ENCODE data around the gene FAM13A.

Gene FAM13A

GRCh38 chr4:88826771-88827170 lies 230.2 kb downstream of the FAM13A start:
- no peak for TF ChIP-seq EP300 (IDR thresholded peaks at IDR 0.05; ENCODE audit: borderline replicate concordance)
- TF ChIP-seq RAD21 (IDR thresholded peaks at IDR 0.05; ENCODE audit: low read depth) = no peak
- no peak for TF ChIP-seq ZBTB7A (IDR thresholded peaks at IDR 0.05; ENCODE audit: low read depth)
- TF ChIP-seq USF1 (IDR thresholded peaks at IDR 0.05) = no peak
- TF ChIP-seq CEBPB (IDR thresholded peaks at IDR 0.05) = no peak
- TF ChIP-seq NFIC (IDR thresholded peaks at IDR 0.05) = no peak
- no peak for TF ChIP-seq FOXM1 (IDR thresholded peaks at IDR 0.05; ENCODE audit: borderline replicate concordance, low read depth)
- TF ChIP-seq YY1 (IDR thresholded peaks at IDR 0.05; ENCODE audit: low read depth) = no peak
- TF ChIP-seq TEAD4 (IDR thresholded peaks at IDR 0.05) = no peak
- TF ChIP-seq TCF12 (IDR thresholded peaks at IDR 0.05; ENCODE audit: low read depth) = no peak
- TF ChIP-seq MAX (IDR thresholded peaks at IDR 0.05) = no peak
- no peak for TF ChIP-seq REST (IDR thresholded peaks at IDR 0.05; ENCODE audit: low read depth)
- TF ChIP-seq EGR1 (IDR thresholded peaks at IDR 0.05) = no peak
- TF ChIP-seq CREB1 (IDR thresholded peaks at IDR 0.05; ENCODE audit: low read depth) = no peak

- TF ChIP-seq TCF12 (IDR thresholded peaks at IDR 0.05; ENCODE audit: low read depth) = no peak
- no peak for TF ChIP-seq FOXM1 (IDR thresholded peaks at IDR 0.05; ENCODE audit: borderline replicate concordance, low read depth)
- no peak for TF ChIP-seq RAD21 (IDR thresholded peaks at IDR 0.05; ENCODE audit: low read depth)
- TF ChIP-seq EP300 (IDR thresholded peaks at IDR 0.05; ENCODE audit: borderline replicate concordance) = no peak
- TF ChIP-seq CREB1 (IDR thresholded peaks at IDR 0.05; ENCODE audit: low read depth) = no peak
- no peak for TF ChIP-seq USF1 (IDR thresholded peaks at IDR 0.05)
- no peak for TF ChIP-seq MAX (IDR thresholded peaks at IDR 0.05)
- no peak for TF ChIP-seq TAF1 (IDR thresholded peaks at IDR 0.05; ENCODE audit: low read depth)
- no peak for TF ChIP-seq EGR1 (IDR thresholded peaks at IDR 0.05)
- TF ChIP-seq ZBTB7A (IDR thresholded peaks at IDR 0.05; ENCODE audit: low read depth) = no peak
- no peak for TF ChIP-seq TEAD4 (IDR thresholded peaks at IDR 0.05)
- TF ChIP-seq REST (IDR thresholded peaks at IDR 0.05; ENCODE audit: low read depth) = no peak
- no peak for TF ChIP-seq CEBPB (IDR thresholded peaks at IDR 0.05)
- no peak for TF ChIP-seq NFIC (IDR thresholded peaks at IDR 0.05)
- TF ChIP-seq YY1 (IDR thresholded peaks at IDR 0.05; ENCODE audit: low read depth) = no peak
Observed at GRCh38 chr4:88825931-88826330, 231.1 kb downstream of the FAM13A start.

- TF ChIP-seq TEAD4 (IDR thresholded peaks at IDR 0.05) (0 out of 2 replicates have a peak, but pooled peaks have one; percentile 4), MAX (IDR thresholded peaks at IDR 0.05) (peak; percentile 53; the same call in 1 of the 2 replicates), USF1 (IDR thresholded peaks at IDR 0.05) (peak; percentile 60; the same call in 1 of the 2 replicates), FOXM1 (IDR thresholded peaks at IDR 0.05; ENCODE audit: borderline replicate concordance, low read depth) (no peak), EGR1 (IDR thresholded peaks at IDR 0.05) (peak; percentile 83), CREB1 (IDR thresholded peaks at IDR 0.05; ENCODE audit: low read depth) (0 out of 2 replicates have a peak, but pooled peaks have one; percentile 16)
Observed at GRCh38 chr4:88823058-88823919, 233.7 kb downstream of the FAM13A start.

- TF ChIP-seq REST (IDR thresholded peaks at IDR 0.05; ENCODE audit: low read depth) (no peak), FOXM1 (IDR thresholded peaks at IDR 0.05; ENCODE audit: borderline replicate concordance, low read depth) (no peak), YY1 (IDR thresholded peaks at IDR 0.05; ENCODE audit: low read depth) (no peak), MAX (IDR thresholded peaks at IDR 0.05) (no peak), CEBPB (IDR thresholded peaks at IDR 0.05) (no peak), TAF1 (IDR thresholded peaks at IDR 0.05; ENCODE audit: low read depth) (no peak), EP300 (IDR thresholded peaks at IDR 0.05; ENCODE audit: borderline replicate concordance) (no peak), EGR1 (IDR thresholded peaks at IDR 0.05) (no peak), CREB1 (IDR thresholded peaks at IDR 0.05; ENCODE audit: low read depth) (no peak), RAD21 (IDR thresholded peaks at IDR 0.05; ENCODE audit: low read depth) (no peak), NFIC (IDR thresholded peaks at IDR 0.05) (no peak), ZBTB7A (IDR thresholded peaks at IDR 0.05; ENCODE audit: low read depth) (no peak)
Observed at GRCh38 chr4:88822034-88822789, 234.8 kb downstream of the FAM13A start.
